ENCODE data around the gene ADGRD2. TPM values are rescaled to one million over a fixed set of nuclear protein-coding genes. Genes with fewer than 3 reads are reported as not detected.

The ADGRD2 gene
- total RNA-seq, 1 experiment from 2014 or later = not detected

DNA sequence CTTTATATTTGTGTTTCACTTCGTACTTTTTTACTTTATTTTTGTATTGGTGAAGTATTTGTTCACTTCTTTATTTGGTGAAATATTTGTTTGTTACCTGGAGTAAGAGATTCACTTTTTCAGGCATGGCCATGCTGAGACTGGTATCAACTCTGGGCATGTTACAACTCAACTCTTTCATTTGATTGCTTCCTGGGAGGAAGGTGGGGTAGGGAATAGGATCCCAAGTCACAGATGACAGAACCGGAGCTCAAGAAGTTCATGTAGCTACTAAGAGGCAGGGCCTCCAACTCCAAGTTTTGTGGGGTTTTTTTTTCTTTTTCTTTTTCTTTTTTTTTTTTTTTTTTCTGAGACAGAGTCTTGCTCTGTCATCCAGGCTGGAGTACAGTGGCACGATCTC lies 6.1 kb upstream of the ADGRD2 start:
- Histone ChIP-seq H3K36me3 (no peaks in the 10 kb centered on the region), H3K4me1 (no peaks in the 10 kb centered on the region), H3K4me3 (no peak overlapping the region), H3K27ac (no peak overlapping the region), H3K27me3 (no peaks in the 10 kb centered on the region), H3K9me3 (replicated peaks) (no peaks in the 10 kb centered on the region)
- no peak for DNase-seq

DNA sequence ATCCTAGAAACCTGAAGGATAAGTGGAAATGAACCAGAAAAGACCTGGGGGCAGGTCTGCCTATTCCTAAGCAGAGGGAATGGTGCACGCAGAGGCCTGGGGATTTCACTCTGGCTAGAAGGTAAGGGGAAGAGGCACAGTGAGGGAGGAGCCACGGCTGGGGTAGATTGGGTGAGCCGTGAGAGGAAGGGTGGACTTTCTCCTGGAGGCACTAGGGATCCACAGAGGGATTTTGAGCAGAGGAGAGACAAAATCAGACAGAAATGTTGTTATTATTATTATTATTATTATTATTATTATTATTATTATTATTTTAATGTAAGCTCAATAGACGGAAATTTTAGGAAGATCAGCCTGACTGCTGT lies 3.0 kb upstream of the ADGRD2 start:
- DNase-seq = no peak
- Histone ChIP-seq H3K4me3 (no peak overlapping the region), H3K36me3 (no peaks in the 10 kb centered on the region), H3K9me3 (replicated peaks) (no peaks in the 10 kb centered on the region), H3K27me3 (no peaks in the 10 kb centered on the region), H3K27ac (no peak overlapping the region), H3K4me1 (no peaks in the 10 kb centered on the region)

DNA sequence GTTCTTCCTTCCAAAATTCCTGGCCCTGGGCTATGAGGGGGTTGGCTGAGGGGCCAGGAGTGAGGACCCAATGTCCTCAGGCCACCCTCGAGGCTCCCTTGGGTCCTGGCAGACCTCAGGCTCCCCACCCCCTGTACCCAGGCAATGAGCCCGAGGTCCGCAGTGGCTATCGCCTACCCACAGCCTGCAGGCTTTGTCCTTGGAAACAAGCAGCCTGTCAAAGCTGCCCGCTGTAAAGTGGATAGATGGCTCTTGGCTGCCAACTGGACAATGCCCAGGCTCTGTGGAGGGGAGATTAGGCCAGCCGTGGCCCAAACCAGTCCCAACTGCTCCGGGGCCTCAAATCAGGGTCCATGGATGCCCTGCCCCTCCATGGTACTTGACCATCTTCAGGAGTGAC lies 2.2 kb upstream of the ADGRD2 start:
- Histone ChIP-seq H3K27ac (no peak overlapping the region), H3K27me3 (no peaks in the 10 kb centered on the region), H3K9me3 (replicated peaks) (no peaks in the 10 kb centered on the region), H3K4me3 (no peak overlapping the region), H3K36me3 (no peaks in the 10 kb centered on the region), H3K4me1 (no peaks in the 10 kb centered on the region)
- no peak for DNase-seq

DNA sequence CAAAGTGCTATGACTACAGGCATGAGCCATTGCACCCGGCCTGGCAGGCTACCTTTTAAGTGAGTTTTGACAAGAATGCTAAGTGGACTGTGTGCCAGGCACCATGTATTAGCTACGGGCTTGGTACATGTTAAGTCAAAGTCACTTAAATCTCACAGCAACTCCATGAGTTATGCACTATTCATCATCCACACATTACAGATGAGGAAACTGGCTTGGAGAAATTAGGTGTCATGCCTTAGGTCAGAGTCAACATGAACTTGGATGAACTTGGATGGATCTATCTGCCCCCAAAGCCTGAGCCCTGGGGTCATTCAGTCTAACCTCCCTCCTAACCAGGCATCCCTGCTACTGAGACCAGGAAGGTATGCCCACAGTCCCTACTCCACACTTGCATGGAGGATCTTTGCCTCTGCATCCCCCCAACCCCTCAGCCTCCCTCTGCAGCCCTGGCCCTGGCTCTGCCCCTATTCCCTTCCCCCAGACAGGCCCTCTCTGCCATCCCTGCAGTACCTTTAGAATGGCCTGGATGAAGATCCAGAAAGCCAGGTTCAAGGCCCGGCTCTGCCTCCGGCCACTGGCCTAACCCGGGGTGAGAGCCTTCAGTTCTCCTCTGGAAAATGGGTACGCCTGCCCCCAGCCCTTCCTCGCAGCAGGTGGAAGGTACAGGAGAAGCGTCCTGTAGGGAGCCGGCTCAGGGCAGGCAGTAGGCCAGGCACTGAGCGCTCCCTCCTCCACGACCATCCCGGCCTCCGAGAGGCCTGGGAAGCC lies 685 bp upstream of the ADGRD2 start:
- H3K27me3 ChIP-seq = no peaks in the 10 kb centered on the region
- H3K27ac ChIP-seq = no peak overlapping the region
- H3K36me3 ChIP-seq = no peaks in the 10 kb centered on the region
- DNase-seq = no peak
- no peaks in the 10 kb centered on the region for H3K4me1 ChIP-seq
- no peak overlapping the region for H3K4me3 ChIP-seq
- no peaks in the 10 kb centered on the region for H3K9me3 ChIP-seq (replicated peaks)

DNA sequence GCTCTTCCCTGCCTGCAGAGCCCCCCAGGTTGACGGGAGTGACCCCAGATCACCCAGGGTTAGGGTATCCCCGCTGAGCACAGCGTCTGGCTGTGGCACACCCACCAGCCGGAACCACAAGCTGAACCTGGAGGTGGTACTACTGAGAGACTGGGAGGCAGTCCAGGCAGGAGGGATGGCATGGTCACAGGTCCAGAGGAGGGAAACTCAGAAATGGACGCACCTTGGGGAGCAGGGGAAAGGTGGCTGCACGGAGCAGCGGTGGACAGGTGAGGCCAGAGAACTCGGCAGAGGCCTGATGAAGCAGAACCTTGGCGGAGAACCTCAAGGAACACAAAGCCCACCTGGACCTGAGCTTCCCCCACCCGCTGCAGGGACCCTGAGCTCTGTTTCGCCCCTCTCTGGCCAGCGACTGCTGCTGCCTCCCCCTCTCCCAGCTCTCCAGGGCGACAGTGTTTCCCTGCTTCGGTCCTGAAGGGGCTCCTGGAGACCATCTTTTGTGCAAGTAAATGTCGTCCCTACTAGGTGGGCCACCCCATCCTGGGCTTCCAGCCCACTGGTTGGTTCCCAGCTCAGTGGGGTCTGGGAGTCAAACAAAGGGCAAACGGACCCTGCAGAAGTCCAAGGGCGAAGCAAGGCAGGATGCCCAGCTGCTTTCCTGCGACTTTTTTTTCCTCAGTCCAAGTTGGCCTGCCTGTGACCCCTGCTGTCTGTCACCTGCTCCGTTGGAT lies 845 bp downstream of the ADGRD2 start:
- H3K4me1 ChIP-seq = no peaks in the 10 kb centered on the region
- H3K4me3 ChIP-seq = no peak overlapping the region
- DNase-seq = no peak
- H3K9me3 ChIP-seq (replicated peaks) = no peaks in the 10 kb centered on the region
- no peaks in the 10 kb centered on the region for H3K36me3 ChIP-seq
- no peak overlapping the region for H3K27ac ChIP-seq
- H3K27me3 ChIP-seq = no peaks in the 10 kb centered on the region

DNA sequence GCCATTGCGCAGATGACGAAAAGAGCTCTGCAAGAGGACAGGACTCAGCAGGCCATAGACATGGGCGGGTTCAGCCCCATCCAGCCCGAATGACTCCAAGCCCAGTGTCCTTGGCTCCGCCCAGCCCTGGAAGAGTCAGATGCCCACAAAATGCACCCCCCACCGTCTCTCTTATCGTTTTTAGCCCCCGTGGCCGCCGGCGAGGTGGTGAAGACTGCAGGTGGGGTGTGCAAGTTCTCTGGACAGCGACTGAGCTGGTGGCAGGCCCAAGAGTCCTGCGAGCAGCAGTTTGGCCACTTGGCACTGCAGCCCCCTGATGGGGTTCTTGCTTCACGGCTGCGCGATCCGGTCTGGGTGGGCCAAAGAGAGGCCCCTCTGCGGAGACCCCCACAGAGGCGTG lies 2.1 kb downstream of the ADGRD2 start:
- H3K27me3 ChIP-seq = no peaks in the 10 kb centered on the region
- no peak for DNase-seq
- no peak overlapping the region for H3K27ac ChIP-seq
- H3K4me1 ChIP-seq = no peaks in the 10 kb centered on the region
- H3K4me3 ChIP-seq = no peak overlapping the region
- H3K9me3 ChIP-seq (replicated peaks) = no peaks in the 10 kb centered on the region
- H3K36me3 ChIP-seq = no peaks in the 10 kb centered on the region

DNA sequence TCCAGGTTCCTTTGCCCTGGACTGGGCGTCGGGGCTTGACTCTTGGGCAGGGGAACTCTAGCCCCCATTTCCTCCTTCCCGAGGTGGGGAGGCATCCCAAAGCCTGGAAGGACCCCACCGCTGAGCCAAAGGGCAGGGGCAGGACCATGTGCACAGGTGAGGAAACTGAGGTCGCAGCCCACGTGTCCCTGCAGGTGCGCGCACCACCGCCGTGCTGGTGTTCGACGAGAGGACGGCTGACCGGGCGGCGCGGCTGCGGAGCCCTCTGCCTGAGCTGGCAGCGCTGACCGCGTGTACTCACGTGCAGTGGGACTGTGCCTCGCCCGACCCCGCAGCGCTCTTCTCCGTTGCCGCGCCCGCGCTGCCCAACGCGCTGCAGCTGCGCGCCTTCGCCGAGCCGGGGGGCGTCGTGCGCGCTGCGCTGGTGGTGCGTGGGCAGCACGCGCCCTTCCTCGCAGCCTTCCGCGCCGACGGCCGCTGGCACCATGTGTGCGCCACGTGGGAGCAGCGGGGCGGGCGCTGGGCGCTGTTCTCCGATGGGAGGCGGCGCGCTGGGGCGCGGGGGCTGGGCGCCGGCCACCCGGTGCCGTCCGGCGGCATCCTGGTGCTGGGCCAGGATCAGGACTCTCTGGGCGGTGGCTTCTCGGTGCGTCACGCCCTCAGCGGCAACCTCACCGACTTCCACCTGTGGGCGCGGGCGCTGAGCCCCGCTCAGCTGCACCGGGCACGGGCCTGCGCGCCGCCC lies 2.8 kb downstream of the ADGRD2 start:
- no peak for DNase-seq
- Histone ChIP-seq H3K4me3 (no peak overlapping the region), H3K27me3 (0 out of 2 replicates have a peak, but pooled peaks cover 3% of the 10 kb centered on the region), H3K27ac (no peak overlapping the region), H3K4me1 (no peaks in the 10 kb centered on the region), H3K36me3 (no peaks in the 10 kb centered on the region), H3K9me3 (replicated peaks) (no peaks in the 10 kb centered on the region)

DNA sequence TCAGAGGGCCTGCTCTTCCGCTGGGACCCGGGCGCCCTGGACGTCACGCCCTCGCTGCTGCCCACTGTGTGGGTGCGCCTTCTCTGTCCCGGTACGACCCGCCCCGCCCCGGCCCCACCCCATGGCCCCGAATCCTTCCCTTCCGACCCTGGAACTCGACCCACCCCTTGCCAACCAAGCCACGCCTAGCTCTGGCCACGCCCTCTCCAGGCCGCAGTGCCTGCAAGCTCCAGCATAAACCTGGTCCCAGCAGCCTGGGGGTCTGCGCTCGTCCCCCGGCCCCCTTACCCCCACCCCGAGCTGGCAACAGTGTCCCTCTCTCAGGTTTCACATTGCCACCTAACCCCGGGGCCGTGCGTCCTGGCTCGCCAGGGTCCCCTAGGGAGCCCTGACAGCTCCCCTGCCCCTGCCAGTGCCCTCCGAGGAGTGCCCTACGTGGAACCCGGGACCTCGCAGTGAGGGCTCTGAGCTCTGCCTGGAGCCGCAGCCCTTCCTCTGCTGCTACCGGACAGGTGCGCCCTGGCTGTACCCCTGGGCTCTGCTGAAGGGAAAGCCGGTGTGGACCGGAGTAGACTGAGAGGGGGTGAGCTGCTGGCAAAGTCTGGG lies 3.4 kb downstream of the ADGRD2 start:
- no peak overlapping the region for H3K4me3 ChIP-seq
- H3K4me1 ChIP-seq = no peaks in the 10 kb centered on the region
- H3K36me3 ChIP-seq = no peaks in the 10 kb centered on the region
- 0 out of 2 replicates have a peak, but pooled peaks cover 3% of the 10 kb centered on the region for H3K27me3 ChIP-seq
- no peak overlapping the region for H3K27ac ChIP-seq
- no peak for DNase-seq
- H3K9me3 ChIP-seq (replicated peaks) = no peaks in the 10 kb centered on the region

DNA sequence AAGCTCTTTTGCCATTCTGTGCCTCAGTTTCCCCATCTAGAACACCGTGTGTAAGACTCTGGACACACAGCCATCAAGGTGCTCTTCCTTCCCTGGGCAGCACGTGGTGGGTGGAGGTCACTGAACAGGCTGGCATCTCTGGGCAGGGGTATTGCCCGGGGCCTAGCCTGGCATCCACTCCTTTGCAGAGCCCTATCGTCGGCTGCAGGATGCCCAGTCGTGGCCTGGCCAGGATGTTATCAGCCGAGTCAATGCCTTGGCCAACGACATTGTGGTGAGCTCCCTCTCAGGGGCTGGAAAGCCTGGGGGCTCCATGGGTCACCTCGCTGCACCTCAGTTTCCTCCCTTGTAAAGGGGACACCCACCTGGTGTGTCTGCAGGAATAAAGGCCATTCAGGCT lies 4.0 kb downstream of the ADGRD2 start:
- H3K4me3 ChIP-seq = no peak overlapping the region
- H3K27me3 ChIP-seq = 0 out of 2 replicates have a peak, but pooled peaks cover 3% of the 10 kb centered on the region
- H3K27ac ChIP-seq = no peak overlapping the region
- no peaks in the 10 kb centered on the region for H3K4me1 ChIP-seq
- no peak for DNase-seq
- no peaks in the 10 kb centered on the region for H3K36me3 ChIP-seq
- no peaks in the 10 kb centered on the region for H3K9me3 ChIP-seq (replicated peaks)

DNA sequence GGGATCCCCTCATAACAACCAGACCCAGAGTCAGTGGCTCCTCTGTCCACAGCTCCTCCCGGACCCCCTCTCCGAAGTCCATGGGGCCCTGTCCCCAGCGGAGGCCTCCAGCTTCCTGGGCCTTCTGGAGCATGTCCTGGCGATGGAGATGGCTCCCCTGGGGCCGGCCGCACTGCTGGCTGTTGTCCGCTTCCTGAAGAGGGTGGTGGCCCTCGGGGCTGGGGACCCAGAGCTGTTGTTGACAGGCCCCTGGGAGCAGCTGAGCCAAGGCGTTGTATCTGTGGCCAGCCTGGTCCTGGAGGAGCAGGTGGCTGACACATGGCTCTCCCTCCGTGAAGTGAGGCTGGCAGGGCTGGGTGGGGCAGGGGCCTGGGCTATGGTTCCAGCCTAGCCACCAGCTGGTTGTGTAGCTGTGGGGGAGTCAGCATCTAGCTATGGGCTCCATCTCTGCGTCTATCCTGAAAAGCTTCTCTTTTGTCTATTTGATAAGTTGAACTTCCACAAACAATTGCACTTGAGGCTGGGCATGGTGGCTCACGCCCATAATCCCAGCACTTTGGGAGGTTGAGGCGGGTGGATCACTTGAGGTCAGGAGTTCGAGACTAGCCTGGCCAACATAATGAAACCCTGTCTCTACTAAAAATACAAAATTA lies 4.7 kb downstream of the ADGRD2 start:
- Histone ChIP-seq H3K9me3 (replicated peaks) (no peaks in the 10 kb centered on the region), H3K4me1 (no peaks in the 10 kb centered on the region), H3K36me3 (no peaks in the 10 kb centered on the region), H3K4me3 (no peak overlapping the region), H3K27ac (no peak overlapping the region), H3K27me3 (0 out of 2 replicates have a peak, but pooled peaks cover 3% of the 10 kb centered on the region)
- DNase-seq = no peak

DNA sequence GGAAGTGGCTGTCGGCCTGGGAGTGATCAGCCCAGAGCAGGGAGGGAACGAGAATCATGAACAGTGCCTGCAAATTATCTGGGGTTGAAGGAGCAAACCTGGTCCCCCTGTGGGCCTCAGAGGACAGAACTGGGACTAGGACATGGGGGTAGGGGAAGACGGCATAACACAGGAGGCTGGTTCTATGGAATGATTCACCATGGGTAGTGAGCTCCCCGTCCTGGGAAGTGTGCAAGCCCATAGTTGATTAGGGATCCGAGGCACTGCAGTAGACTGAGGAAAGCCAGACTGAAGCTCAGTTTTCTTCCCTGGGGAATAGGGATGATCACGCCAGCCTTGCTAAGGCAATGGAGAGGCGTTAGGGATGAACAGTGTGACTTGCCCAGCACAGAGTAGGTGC lies 5.6 kb downstream of the ADGRD2 start:
- no peak for DNase-seq
- H3K36me3 ChIP-seq = no peaks in the 10 kb centered on the region
- no peaks in the 10 kb centered on the region for H3K9me3 ChIP-seq (replicated peaks)
- H3K4me3 ChIP-seq = no peak overlapping the region
- 0 out of 2 replicates have a peak, but pooled peaks cover 3% of the 10 kb centered on the region for H3K27me3 ChIP-seq
- no peaks in the 10 kb centered on the region for H3K4me1 ChIP-seq
- H3K27ac ChIP-seq = no peak overlapping the region

DNA sequence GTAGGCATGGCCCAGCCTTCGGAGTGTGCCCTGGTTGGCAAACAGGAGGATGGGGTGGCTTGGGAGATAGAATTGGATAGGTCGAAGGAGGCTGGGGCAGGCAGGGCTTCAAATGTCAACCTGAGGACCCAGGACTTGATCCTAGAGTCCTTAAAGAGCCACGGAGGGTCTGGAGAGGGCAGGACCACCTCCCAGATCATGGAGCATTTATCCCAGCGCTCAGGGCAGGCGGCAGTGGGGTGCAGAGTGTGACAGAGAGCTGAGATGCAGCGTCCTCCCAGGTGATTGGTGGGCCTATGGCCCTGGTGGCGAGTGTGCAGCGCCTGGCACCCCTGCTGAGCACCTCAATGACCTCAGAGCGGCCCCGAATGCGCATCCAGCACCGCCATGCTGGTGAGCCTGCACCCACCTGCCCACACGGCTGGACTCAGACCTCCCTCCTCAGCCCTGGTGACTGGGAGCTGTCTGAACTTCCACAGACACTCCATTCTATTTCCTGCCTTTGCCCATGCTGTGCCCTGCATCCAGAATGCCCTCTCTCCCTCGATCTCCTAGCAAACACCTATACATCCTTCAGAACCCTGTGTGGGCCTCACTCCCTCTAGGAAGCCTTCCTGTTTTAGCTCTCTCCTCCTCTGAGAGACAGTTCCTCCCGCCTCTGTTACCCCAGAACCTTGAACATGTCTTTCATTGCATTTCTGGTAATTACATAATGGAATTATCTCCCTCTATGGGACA lies 6.3 kb downstream of the ADGRD2 start:
- no peak overlapping the region for H3K27ac ChIP-seq
- DNase-seq = no peak
- H3K36me3 ChIP-seq = no peaks in the 10 kb centered on the region
- H3K27me3 ChIP-seq = 0 out of 2 replicates have a peak, but pooled peaks cover 3% of the 10 kb centered on the region
- H3K4me1 ChIP-seq = no peaks in the 10 kb centered on the region
- no peaks in the 10 kb centered on the region for H3K9me3 ChIP-seq (replicated peaks)
- no peak overlapping the region for H3K4me3 ChIP-seq

DNA sequence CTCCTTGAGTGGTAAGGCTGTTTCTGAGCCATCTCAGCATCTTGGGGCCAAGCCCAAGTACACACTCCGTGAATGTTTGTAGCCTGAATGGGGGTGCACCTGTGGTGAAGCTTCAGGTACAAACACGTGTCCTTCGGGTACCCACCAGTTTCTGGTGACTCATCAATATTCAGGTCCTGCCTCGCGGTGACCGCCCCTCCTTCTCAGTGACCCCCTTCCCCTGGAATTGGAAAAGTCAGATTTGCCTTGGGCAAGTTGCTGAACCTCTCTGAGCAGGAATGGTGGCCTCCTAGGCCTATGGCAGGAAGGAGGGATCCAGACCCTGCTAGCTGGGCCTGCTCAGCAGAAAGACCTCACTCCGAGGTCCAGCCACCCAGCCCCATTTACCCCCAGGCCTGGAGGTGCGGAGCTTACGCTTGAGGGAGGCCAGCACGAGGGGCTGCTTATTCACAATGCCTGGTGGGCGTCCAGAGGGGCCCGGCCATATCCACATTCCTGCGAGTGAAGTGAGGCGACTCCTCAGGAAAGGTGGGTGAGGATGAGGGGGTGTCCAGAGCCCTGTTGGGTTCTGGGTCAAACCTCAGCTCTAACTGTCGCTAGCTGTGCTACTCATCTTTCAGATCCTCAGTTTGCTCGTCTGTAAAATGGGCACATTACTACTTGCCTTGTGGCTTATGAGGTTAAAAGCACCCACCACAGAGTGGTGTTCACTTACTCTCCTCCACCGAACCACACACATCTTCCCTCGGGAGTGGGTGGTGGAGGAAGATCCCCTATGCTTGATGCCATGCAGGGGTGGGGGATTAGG lies 7.0 kb downstream of the ADGRD2 start:
- no peak overlapping the region for H3K27ac ChIP-seq
- H3K4me3 ChIP-seq = no peak overlapping the region
- 0 out of 2 replicates have a peak, but pooled peaks cover 3% of the 10 kb centered on the region for H3K27me3 ChIP-seq
- no peaks in the 10 kb centered on the region for H3K36me3 ChIP-seq
- H3K9me3 ChIP-seq (replicated peaks) = no peaks in the 10 kb centered on the region
- DNase-seq = no peak
- H3K4me1 ChIP-seq = no peaks in the 10 kb centered on the region
